ENCODE data around the gene SPSB1.

DNA sequence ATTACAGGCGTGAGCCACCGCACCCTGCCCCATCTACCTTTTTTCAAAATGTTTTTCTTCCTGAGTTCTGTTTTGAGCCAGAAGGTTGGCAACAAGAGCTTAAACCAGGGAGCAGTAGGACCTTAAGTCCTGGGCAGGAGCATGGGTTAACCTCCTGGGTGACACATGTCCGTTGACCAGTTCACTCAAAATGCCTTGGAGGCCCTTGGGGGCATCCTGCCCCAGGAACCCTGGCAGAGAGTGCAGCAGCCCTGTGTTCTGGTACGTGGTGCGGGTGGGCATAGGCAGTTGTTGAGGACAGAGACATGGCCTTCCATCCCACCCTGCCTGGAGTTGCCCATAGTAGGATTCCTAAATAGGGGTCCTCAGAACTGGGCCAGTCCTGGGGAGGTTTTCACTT, 46.5 kb upstream of the SPSB1 start:
- TF ChIP-seq EZH2 (IDR thresholded peaks at IDR 0.05; ENCODE audit: insufficient read depth, poor library complexity, severe bottlenecking) (no peak), EZH2phosphoT487 (IDR thresholded peaks at IDR 0.05; ENCODE audit: insufficient read depth, low read depth) (no peak)
